HCEC 1CT (cell line): ENCODE data around the gene CEBPB.
"Not testable (repeated sequence)": the region's sequence is repeated elsewhere in the genome, so short reads cannot be mapped to it uniquely, and the experiment has no call there.

ENCODE experiments used
- DNase-seq: peaks from one replicate; pipeline ENCODE4 v3.0.0-alpha.2; 2017

The CEBPB gene

GRCh38 chr20:50190251-50191064 lies at the start of gene CEBPB:
Gene CEBPB, plus strand, starts transcription at chr20:50190830. Its CDS starts 204 bp downstream, at chr20:50191034.
- DNase-seq: peak; percentile 90

DNA sequence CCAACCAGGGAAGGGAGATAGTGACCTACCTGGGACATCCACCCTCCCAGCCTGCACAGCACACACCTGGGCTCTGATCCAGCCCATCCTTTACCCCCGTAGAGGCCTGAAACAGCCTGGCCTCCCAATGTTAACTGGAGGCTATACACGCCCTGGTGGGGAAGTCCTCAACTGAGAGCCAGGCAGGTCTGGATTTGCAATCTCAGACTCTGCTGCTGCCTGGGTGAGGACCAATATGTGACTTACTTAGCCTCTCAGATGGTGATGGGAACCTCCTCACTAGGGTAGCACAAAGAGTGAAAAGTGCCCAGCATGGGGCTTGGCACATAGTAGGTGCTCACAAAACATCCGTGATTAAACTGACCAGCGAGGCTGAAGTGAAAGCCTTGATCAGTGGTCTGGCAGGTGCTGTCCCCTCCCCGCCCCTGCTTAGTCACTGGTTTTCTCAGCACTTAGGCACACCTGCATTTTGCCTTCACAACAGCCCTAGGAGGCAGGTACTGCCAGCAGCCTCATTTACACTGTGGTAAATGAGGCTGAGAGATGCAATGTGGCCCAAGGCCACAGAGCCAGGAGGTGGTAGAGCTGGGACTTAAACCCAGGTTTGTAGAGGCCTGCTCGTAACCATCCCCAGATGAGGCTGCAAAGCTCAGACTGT lies 49.5 kb upstream of the CEBPB start:
- DNase-seq: no peak

GRCh38 chr20:50141811-50142561 lies 48.6 kb upstream of the CEBPB start:
- no peak for DNase-seq

GRCh38 chr20:50142812-50143211 lies 47.8 kb upstream of the CEBPB start:
- no peak for DNase-seq

GRCh38 chr20:50144362-50144761 lies 46.3 kb upstream of the CEBPB start:
- DNase-seq: peak; percentile 95

GRCh38 chr20:50145566-50145965 lies 45.1 kb upstream of the CEBPB start:
- no peak for DNase-seq

GRCh38 chr20:50146214-50146613 lies 44.4 kb upstream of the CEBPB start:
- DNase-seq: no peak

- no peak for DNase-seq
These were observed 43.6 kb upstream of the CEBPB start for GRCh38 chr20:50146732-50147662.

DNA sequence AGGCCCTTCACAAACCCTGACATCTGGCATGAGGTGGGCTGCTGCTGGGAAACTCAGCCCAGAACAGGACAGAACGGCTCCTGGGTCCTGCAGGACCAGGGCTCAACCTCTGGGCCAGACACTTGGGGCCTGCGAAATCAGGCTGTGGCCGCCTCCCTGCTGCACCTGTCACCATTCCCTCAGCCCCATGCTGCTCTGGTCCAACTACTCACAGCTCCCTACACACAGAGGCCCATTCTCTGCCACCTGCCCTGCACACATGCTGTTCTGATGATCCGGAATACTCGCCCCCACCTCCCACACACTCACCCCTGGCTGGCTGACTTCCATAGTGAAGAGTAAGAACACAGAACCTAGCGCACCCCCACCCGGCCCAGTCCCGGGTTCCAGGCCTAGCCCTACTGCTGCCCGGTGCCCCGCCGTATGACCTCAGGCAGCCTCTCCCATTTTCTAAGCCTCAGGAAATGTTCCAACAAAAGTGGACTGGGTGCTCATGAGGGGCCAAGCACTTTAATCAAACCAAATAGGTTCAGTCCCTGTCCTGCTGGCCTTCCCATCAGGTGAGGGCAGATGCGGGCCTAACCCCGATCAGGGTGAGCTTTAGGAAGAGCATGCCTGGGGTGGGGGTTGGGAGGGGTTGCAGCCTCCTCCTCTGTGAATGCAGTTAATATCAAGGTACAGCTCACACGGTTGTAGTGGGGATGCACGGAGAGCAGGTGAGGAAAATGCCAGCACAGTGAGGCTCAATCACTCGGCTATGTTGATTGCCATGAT lies 41.0 kb upstream of the CEBPB start:
- no peak for DNase-seq

DNA sequence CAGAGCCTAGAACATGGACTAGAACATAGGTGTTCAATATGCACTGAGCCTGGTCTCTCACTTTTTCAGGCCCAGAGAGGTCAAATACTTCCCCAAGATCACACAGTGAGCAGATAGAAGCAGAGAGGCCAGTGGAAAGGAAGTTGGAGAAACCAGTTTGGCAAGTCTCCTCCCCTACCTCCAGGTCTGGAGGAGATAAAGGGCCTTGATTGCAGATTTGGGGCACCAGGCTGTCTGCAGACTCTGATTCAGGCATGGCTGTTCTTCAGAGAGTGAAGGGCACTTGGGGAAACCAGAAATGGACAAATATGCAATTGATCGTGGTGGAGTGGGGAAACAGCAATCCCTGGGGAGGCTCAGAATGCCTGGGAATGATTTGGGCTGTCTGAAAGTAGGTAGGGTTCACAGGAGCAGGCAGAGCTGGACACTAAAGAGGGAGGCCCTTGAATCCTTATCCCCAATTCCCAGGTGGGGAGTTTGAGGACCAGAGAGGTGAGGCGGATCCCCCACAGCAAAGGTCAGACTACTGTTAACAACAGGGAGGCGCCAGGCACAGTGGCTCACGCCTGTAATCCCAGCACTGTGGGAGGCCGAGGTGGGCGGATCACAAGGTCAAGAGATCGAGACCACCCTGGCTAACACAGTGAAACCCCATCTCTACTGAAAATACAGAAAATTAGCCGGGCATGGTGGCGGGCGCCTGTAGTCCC lies 39.4 kb upstream of the CEBPB start:
- no peak for DNase-seq

DNA sequence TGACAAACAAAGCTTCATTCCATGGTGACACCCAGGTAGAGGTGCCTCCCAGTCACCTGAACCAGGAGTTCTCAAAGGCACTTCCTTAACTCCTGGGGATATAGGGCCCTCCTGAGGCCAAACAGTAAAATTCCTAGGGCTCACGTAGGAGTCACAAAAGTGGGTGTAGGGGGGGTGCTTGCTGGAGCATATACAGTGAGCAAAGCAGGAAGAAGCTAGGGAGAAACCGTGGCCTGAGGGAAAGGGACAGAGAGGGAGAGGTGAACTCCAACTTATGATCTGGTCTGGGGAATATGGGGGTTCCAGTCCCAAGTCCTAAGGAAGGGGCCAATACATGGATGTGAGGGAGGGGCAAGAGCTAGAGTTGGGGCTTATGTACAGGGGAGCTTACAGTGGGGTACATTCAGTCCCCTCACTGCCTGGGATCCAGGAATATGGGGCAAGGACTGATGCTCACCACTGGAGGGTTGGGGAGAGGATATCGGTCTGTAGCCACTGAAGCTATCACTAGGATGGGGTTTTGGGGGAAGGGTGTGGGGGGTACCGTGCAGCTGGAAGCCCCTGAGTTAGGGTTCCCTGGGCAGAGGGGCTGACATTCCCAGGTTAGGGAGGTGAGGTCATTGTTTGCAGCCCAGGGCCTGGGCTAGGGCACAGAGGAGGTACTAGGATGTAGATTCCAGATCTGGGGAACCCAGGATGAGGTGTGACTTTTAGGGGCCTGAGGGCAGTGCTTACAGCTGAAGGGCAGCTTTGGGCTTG lies 38.1 kb upstream of the CEBPB start:
- DNase-seq: no peak

- no peak for DNase-seq
These were observed 37.5 kb upstream of the CEBPB start for GRCh38 chr20:50153153-50153499.

DNA sequence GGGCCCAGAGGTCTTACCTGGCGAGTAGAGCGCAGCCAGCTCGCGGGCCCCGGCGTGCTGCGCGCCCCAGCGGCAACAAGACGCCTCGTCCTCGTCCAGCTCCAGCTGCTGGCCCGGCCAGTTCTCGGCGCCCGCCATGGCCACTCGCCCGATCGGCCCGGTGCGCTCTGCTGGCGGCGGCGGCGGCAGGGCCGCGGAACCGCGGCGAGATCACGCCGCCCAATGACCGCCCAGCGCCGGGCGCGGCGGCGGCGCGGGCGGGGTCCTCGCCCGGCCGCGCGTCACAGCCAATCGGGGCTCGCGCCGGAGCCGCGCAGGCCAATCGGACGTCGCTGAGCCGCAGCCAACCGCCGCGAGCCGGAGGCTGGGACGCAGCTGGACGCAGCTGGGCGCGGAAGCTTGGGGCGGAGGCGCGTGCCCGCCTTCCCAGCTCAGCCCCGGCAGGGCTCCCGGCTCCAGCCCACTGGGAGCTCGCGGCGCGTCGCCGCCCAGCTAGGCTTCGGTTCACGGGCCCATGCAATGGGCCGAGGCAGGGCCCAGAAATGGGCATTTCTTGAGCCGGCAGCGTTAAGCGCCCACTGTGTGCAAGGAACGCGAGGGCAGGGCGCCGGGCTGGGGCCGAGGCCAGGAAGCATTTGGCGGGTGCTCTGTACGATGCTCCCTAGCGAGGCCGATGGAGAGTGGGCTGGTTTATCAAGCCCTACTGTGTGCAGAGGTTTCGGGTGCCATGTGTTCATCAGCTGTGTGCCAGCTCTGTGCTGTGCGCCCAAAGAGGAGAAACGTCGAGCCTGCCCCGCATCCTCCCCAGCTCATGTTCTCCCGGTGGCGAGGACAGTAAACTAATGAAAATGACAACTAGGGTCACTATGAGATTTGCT lies 36.9 kb upstream of the CEBPB start, which contains the start of gene PEDS1:
Gene PEDS1, minus strand, starts transcription at position 224 of the 878 bp plus-strand sequence. Its CDS starts 86 bp downstream, at position 138.
- peak; percentile 94 for DNase-seq

DNA sequence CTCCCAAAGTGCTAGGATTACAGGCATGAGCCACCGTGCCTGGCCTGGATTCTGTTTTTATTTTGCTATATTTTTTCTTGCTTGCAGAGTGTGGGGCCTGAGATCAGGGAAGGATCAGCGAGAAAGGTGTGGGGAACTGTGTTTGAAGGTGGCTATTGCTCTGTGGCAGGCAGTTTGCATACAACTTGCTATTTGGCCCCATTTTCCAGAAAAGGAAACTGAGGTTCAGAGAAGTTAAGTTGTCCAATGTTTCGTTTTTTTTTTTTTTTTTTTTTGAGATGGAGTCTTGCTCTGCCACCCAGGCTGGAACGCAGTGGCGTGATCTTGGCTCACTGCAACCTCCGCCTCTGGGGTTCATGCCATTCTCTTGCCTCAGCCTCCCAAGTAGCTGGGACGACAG lies 29.1 kb upstream of the CEBPB start:
- DNase-seq: not testable (repeated sequence)

DNA sequence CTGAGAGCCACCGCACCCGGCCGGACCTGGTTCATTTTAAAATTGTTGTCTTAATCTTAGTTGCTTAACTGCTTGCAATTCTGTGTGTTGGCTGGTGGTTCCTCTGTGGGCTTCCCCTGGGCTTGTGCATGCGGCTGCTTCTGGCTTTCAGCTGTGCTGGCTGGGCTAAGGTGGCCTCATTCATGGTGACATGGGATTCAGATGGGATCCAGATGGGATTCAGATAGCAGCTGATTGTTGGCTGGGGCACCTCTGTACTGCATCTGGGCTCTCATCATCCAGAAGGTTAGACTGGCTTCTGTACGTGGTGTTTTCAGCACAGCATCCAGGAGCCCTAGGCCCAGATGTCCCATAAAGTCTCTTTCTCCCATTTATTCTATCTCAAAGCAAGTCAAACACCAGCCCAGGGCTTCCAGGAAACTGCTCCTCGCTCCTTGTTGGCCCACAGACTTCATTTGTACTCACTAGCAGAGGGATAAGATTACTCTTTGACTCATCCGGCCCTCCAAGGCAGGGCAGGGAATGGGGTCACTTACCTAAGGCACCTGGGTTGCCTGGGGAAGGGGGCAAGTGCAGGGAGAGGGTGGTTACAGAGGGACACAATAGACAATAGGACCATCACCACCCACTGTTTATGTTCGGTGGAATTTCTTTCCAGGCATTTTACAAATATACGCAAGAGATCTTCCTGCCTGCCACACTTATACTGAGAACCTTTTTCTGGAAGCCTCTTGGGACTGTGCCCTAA lies 26.9 kb upstream of the CEBPB start:
- peak; percentile 35 for DNase-seq

DNA sequence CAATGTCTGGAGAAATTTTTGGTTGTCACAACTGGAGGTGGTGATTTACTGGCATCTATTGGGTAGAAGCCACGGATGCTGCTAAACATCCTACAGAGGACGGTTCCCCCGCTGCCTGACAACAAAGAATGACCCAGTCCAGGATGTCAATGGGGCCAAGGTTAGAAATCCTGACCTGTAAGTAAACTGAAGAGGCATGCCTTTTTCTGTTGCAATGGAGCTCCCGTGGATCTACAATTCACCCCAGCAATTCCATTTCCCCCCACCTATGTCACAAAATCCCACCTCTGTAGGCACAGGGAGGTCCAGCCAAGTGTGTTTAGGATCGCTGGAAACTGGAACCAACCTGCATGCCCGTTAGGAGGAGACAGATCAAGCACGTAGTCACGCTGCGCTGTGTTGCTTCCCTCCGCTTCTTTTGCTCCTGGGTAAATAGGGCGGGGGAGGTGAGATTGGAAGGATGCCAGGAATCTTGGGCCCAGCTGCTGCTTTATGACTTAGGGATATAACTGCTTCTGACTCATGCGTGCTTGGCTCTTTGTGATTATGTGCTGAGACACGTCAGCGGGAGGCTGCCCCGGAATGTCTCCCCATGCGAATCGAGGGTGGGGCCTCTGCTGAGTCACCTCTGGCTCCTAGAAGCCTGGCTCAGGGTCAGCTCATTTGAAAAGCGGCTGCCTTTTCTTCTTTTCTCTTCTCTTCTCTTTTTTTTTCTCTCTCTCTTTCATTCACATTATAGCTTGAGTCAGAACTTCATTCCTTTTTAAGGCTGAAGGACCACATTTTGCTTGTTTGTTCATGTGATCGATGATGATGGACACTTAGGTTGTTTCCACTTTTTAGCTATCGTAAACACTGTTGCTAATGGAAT lies 24.7 kb upstream of the CEBPB start:
- peak; percentile 100 for DNase-seq

- DNase-seq: peak; percentile 68
These were observed 21.3 kb upstream of the CEBPB start for GRCh38 chr20:50169329-50169823.
